Duodenal mucosa (tissue), 2 donors: ENCODE data around the gene CFAP65.

ENCODE experiments used
- H3K27ac ChIP-seq: one replicate; pipeline ENCODE4 v1.7.0; 2013; ENCODE audit warnings: low read depth, low read length
- H3K27me3 ChIP-seq, 2 donors: one replicate each; pipeline ENCODE4 v1.7.0; 2013; ENCODE audit warnings: low read length in 2 of 2, control low read depth in 1 of 2; ENCODE audit not compliant: insufficient read depth in 2 of 2, control insufficient read depth in 1 of 2
- H3K36me3 ChIP-seq, 2 donors: one replicate each; pipeline ENCODE4 v1.7.0; 2013; ENCODE audit warnings: low read length in 2 of 2, control low read depth in 1 of 2; ENCODE audit not compliant: insufficient read depth in 2 of 2, control insufficient read depth in 1 of 2
- H3K4me1 ChIP-seq, 2 donors: one replicate each; pipeline ENCODE4 v1.7.0; 2013; ENCODE audit warnings: low read length in 2 of 2, control low read depth in 1 of 2; ENCODE audit not compliant: insufficient read depth in 2 of 2, control insufficient read depth in 1 of 2
- H3K4me3 ChIP-seq, 2 donors: one replicate each; pipeline ENCODE4 v1.7.0; 2013; ENCODE audit warnings: low read length in 2 of 2, low read depth in 1 of 2
- H3K9ac ChIP-seq, 2 donors: one replicate each; pipeline ENCODE4 v1.7.0; 2013; ENCODE audit warnings: low read length in 2 of 2, low read depth in 1 of 2
- H3K9me3 ChIP-seq, 2 donors: one replicate each; pipeline ENCODE4 v1.7.0; 2013; ENCODE audit warnings: low read length in 2 of 2, control low read depth in 1 of 2; ENCODE audit not compliant: control insufficient read depth in 1 of 2

Gene CFAP65

GRCh38 chr2:219000569-219000960, 40.8 kb downstream of the CFAP65 start:
- H3K27ac ChIP-seq = no peak overlapping the region
- peak overlapping the region; percentile 6 to 71 for H3K9ac ChIP-seq
- H3K4me3 ChIP-seq = peak overlapping the region; percentile 54 to 61
- H3K36me3 ChIP-seq = no peaks in the 10 kb centered on the region
- no peaks in the 10 kb centered on the region for H3K9me3 ChIP-seq
- H3K4me1 ChIP-seq = peaks cover 9 to 29% of the 10 kb centered on the region in 2 donors
- H3K27me3 ChIP-seq = peaks cover 50 to 60% of the 10 kb centered on the region in 2 donors

DNA sequence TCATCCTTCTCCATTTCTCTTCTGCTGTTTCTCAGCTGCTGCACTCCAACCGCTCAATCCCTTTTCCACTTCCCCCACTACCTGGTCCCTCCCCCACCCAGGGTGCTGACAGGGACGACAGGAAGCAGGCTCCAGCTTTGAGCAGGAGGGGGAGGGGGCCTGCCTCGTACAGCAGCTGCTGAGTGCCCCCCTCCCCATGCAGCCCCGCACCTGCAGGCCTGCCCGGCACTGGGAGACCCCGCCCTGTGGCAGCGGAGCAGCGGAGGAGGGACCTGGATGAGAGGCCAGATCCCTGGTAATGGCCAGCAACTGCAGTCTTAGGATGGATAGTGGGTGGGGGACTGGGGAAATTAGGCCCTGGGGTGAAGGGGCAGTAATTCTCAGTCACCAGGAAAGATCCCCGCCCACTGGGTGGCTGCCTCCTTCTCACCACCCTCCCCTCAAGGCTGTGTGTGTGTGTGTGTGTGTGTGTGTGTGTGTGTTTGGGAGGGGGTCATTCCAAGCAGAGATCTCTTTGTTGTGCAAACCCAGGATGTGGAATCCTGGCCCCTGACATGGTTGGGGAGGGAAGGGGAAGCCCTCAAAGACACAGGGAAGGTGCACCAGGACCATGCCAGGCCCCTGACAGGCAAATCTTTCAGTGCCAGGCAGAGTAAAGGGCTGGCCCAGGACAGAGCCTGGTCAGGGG, 41.3 kb downstream of the CFAP65 start:
- no peak overlapping the region for H3K4me3 ChIP-seq
- H3K9me3 ChIP-seq = no peaks in the 10 kb centered on the region
- H3K4me1 ChIP-seq = peaks cover 9 to 29% of the 10 kb centered on the region in 2 donors
- H3K9ac ChIP-seq = peak overlapping the region in 1 of 2 donors; percentile 71
- peaks cover 51 to 65% of the 10 kb centered on the region in 2 donors for H3K27me3 ChIP-seq
- no peak overlapping the region for H3K27ac ChIP-seq
- H3K36me3 ChIP-seq = no peaks in the 10 kb centered on the region

DNA sequence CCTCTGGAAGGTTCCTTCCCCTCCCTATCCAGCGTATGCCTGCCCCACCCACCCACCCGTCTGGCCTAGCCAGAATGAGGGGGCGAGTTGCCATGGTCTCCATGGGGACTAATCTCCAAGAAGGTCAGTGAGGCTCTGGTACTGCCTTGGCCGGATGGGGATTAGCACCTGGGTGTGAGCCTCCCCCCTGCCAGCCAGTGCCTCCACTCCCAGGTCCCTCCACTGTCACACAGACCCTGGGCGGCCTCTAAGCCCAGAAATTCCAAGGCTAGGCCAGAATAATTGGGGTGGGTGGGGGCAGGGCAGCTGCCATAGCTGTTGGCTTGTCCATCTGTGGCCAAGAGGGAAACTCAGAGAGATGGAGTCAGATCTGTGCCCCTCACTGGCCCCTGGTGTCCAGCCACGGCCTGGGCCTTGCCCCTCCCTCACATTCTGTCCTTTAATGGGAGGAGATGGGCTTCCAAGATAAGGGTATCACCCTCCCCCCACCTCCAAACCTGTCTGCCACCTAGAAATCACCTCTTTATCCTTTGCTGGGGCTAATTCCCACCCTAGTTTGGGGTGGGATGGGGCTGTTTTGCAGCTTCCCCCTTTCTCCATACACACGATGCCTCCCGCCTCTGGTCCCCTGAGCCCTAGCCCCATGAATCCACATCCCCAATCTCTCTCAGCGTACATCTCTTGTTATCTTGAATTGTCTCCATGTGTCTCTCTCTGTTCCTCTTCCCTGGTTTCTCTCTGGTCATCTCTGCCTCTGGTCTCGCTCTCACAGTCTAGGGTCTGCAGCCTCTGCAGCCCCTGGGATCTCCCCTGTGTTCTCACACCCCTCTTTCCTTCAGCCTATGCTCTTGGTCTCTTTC, 42.1 kb downstream of the CFAP65 start:
- Histone ChIP-seq H3K9me3 (no peaks in the 10 kb centered on the region), H3K27me3 (peaks cover 55 to 66% of the 10 kb centered on the region in 2 donors), H3K4me3 (no peak overlapping the region), H3K9ac (no peak overlapping the region), H3K36me3 (no peaks in the 10 kb centered on the region), H3K4me1 (peaks cover 9 to 29% of the 10 kb centered on the region in 2 donors), H3K27ac (no peak overlapping the region)

DNA sequence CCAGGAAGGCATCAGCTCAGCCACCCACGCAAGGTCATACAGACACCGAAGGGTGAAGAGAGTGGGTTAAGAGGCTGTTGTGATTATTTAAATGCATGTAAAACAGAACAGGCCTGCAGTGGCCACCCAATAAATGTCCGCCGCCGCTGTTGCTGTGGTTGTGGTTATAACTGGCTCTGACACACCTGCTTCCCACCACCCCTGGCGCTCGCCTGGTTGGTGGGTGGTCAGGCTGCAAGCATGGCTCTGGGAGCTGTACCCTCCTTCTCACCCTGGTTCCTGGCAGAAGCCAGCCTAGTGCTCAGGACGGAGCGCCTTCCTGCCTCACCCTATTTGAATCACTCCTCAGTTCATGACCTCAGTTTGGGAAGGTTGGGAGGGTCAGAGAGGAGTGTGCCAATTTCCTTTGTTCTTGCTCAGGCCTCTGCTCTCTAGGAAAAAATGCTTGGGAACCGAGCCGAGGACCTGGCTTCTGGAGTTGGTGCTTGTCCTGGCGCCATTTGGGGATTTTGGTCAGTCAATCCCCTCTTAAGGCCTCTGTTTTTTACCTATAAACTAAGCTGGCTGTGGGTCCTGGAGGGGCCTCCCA, 42.8 kb downstream of the CFAP65 start:
- Histone ChIP-seq H3K36me3 (no peaks in the 10 kb centered on the region), H3K27me3 (peaks cover 55 to 66% of the 10 kb centered on the region in 2 donors), H3K4me1 (peaks cover 9 to 32% of the 10 kb centered on the region in 2 donors), H3K4me3 (no peak overlapping the region), H3K27ac (no peak overlapping the region), H3K9ac (no peak overlapping the region), H3K9me3 (no peaks in the 10 kb centered on the region)

- H3K27ac ChIP-seq = no peak overlapping the region
- H3K36me3 ChIP-seq = no peaks in the 10 kb centered on the region
- H3K27me3 ChIP-seq = peaks cover 54 to 66% of the 10 kb centered on the region in 2 donors
- H3K9me3 ChIP-seq = no peaks in the 10 kb centered on the region
- no peak overlapping the region for H3K4me3 ChIP-seq
- no peak overlapping the region for H3K9ac ChIP-seq
- peaks cover 1 to 34% of the 10 kb centered on the region in 2 donors for H3K4me1 ChIP-seq
Observed at GRCh38 chr2:218997731-218998130, 43.6 kb downstream of the CFAP65 start.

GRCh38 chr2:218996937-218997336, 44.4 kb downstream of the CFAP65 start:
- no peaks in the 10 kb centered on the region for H3K36me3 ChIP-seq
- no peaks in the 10 kb centered on the region for H3K9me3 ChIP-seq
- no peak overlapping the region for H3K27ac ChIP-seq
- H3K4me3 ChIP-seq = no peak overlapping the region
- peaks cover 54 to 67% of the 10 kb centered on the region in 2 donors for H3K27me3 ChIP-seq
- H3K4me1 ChIP-seq = peaks cover 0 to 27% of the 10 kb centered on the region in 2 donors
- no peak overlapping the region for H3K9ac ChIP-seq

DNA sequence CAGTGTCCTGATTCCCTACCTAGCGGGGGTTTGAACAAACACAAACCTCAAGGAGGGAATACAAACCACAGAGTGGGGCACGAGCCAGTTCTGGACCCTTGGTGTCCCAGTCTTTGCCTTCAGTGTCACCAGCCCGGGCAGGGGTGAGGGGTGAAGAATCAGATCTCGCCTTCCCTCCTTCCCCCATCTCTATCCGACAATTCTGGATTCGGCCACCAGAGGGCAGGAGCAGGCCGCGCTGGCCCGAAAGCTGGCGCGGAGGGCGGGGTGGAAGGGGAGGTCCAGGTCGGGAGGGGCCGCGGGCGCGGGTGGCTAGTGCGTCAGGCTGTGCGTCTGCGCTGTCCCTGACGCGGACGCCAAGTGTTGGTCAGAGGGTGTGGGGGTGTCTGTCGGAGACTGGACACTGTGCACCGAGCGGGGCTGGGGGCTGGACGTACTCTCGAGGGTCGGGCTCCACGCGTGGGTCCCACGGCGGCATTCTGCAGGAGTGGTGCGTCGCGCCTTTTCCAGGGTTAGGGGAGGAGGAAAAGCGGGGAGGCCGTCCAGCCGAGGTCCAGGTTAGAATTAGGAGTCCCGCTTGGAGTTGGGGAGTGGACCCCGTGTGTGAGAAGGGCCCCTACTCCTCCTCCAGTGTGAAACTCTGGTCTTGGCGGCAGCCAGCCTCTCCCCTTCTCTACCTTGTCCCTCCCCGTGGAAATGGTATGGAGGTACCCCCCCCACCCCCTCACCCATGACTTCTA, 45.2 kb downstream of the CFAP65 start:
- no peaks in the 10 kb centered on the region for H3K36me3 ChIP-seq
- no peaks in the 10 kb centered on the region for H3K9me3 ChIP-seq
- H3K27me3 ChIP-seq = peaks cover 62 to 71% of the 10 kb centered on the region in 2 donors
- H3K27ac ChIP-seq = no peak overlapping the region
- peak overlapping the region; percentile 25 to 44 for H3K9ac ChIP-seq
- H3K4me1 ChIP-seq = peaks cover 0 to 22% of the 10 kb centered on the region in 2 donors
- peak overlapping the region; percentile 51 to 57 for H3K4me3 ChIP-seq

GRCh38 chr2:218995561-218995960, 45.8 kb downstream of the CFAP65 start:
- Histone ChIP-seq H3K4me1 (peaks cover 0 to 20% of the 10 kb centered on the region in 2 donors), H3K27ac (no peak overlapping the region), H3K9ac (no peak overlapping the region), H3K27me3 (peaks cover 62 to 71% of the 10 kb centered on the region in 2 donors), H3K36me3 (no peaks in the 10 kb centered on the region), H3K9me3 (no peaks in the 10 kb centered on the region), H3K4me3 (no peak overlapping the region)

- Histone ChIP-seq H3K27me3 (peaks cover 66 to 74% of the 10 kb centered on the region in 2 donors), H3K4me3 (peak within 1 kb of the TSS; percentile 49 to 59), H3K27ac (no peak within 1 kb of the TSS), H3K9ac (no peak within 1 kb of the TSS), H3K9me3 (no peaks in the 10 kb centered on the region), H3K4me1 (peaks cover 0 to 20% of the 10 kb centered on the region in 2 donors), H3K36me3 (no peaks in the 10 kb centered on the region)
Observed at GRCh38 chr2:218993345-218994315, 47.7 kb downstream of the CFAP65 start, which contains the start of gene CRYBA2. CRYBA2 (minus strand) TSS chr2:218993422; CDS start chr2:218993176, 246 bp downstream.
